Stimulated activated CD4-positive, alpha-beta T cell treated with anti-CD3 and anti-CD28 coated beads, Interleukin-12 subunit alpha, Interleukin-12 subunit beta, amount 100 ng/mL, for 4 hours (primary cell): ENCODE measurements around the gene KREMEN1.
"Not testable (repeated sequence)": the region's sequence is repeated elsewhere in the genome, so short reads cannot be mapped to it uniquely, and the experiment has no call there.

Source experiments
- DNase-seq: peaks from one replicate; pipeline ENCODE4 v3.0.0-alpha.2; 2020

KREMEN1 gene

GRCh38 chr22:29072979-29073617, at the start of gene KREMEN1:
Gene KREMEN1, plus strand, starts transcription at chr22:29073035. Its CDS starts 96 bp downstream, at chr22:29073131.
- no peak for DNase-seq

GRCh38 chr22:29023172-29023796, 49.6 kb upstream of the KREMEN1 start:
- DNase-seq: no peak

GRCh38 chr22:29026579-29026978, 46.3 kb upstream of the KREMEN1 start:
- no peak for DNase-seq

- no peak for DNase-seq
These were observed 44.4 kb upstream of the KREMEN1 start for GRCh38 chr22:29028468-29028867.

GRCh38 chr22:29029202-29030000, 43.4 kb upstream of the KREMEN1 start:
- DNase-seq: no peak

GRCh38 chr22:29030016-29030617, 42.7 kb upstream of the KREMEN1 start:
- DNase-seq: no peak

GRCh38 chr22:29030618-29031226, 42.1 kb upstream of the KREMEN1 start:
- no peak for DNase-seq

- DNase-seq: no peak
These were observed 41.4 kb upstream of the KREMEN1 start for GRCh38 chr22:29031227-29032011.

- DNase-seq: no peak
These were observed 40.8 kb upstream of the KREMEN1 start for GRCh38 chr22:29032014-29032475.

- no peak for DNase-seq
These were observed 40.3 kb upstream of the KREMEN1 start for GRCh38 chr22:29032584-29032983.

- DNase-seq: no peak
These were observed 35.4 kb upstream of the KREMEN1 start for GRCh38 chr22:29037340-29037932.

GRCh38 chr22:29039148-29039547, 33.7 kb upstream of the KREMEN1 start:
- DNase-seq: no peak

- not testable (repeated sequence) for DNase-seq
These were observed 33.2 kb upstream of the KREMEN1 start for GRCh38 chr22:29039684-29040083.

GRCh38 chr22:29040385-29041275, 32.2 kb upstream of the KREMEN1 start:
- DNase-seq: peak; percentile 55

- DNase-seq: no peak
These were observed 31.4 kb upstream of the KREMEN1 start for GRCh38 chr22:29041408-29041807.

GRCh38 chr22:29043906-29044575, 28.8 kb upstream of the KREMEN1 start:
- no peak for DNase-seq

- DNase-seq: no peak
These were observed 28.1 kb upstream of the KREMEN1 start for GRCh38 chr22:29044657-29045176.

GRCh38 chr22:29048822-29049654, 23.8 kb upstream of the KREMEN1 start:
- DNase-seq: no peak
